HG03103 (cell line): Measurements from ENCODE around the gene CA10.
A peak's percentile ranks its signal among the peaks of the same experiment; 100 is the strongest.

ENCODE experiments used
- ATAC-seq: cut with Tn5 transposase; IDR thresholded peaks from one replicate; pipeline ENCODE4 v1.9.1; 2021; ENCODE audit warnings: low read depth; ENCODE audit not compliant: unreplicated experiment

Gene CA10

GRCh38 chr17:51736356-51736755 is 422.2 kb downstream of the CA10 start:
- no peak for ATAC-seq

GRCh38 chr17:51734976-51735375 is 423.5 kb downstream of the CA10 start:
- no peak for ATAC-seq

GRCh38 chr17:51734462-51734861 is 424.1 kb downstream of the CA10 start:
- ATAC-seq = no peak

- no peak for ATAC-seq
These were observed 425.3 kb downstream of the CA10 start for GRCh38 chr17:51733166-51733565.

GRCh38 chr17:51731941-51732722 is 426.4 kb downstream of the CA10 start:
- ATAC-seq = no peak

GRCh38 chr17:51730303-51731050 is 428.0 kb downstream of the CA10 start:
- no peak for ATAC-seq

- ATAC-seq = peak; percentile 74
These were observed 433.3 kb downstream of the CA10 start for GRCh38 chr17:51725185-51725584.

GRCh38 chr17:51724043-51724580 is 434.4 kb downstream of the CA10 start:
- no peak for ATAC-seq

- no peak for ATAC-seq
These were observed 435.5 kb downstream of the CA10 start for GRCh38 chr17:51722994-51723393.

GRCh38 chr17:51721730-51722129 is 436.8 kb downstream of the CA10 start:
- no peak for ATAC-seq

- ATAC-seq = no peak
These were observed 438.1 kb downstream of the CA10 start for GRCh38 chr17:51720439-51720838.

- ATAC-seq = no peak
These were observed 439.5 kb downstream of the CA10 start for GRCh38 chr17:51718983-51719382.

GRCh38 chr17:51711581-51711980 is 446.9 kb downstream of the CA10 start:
- no peak for ATAC-seq

- no peak for ATAC-seq
These were observed 447.9 kb downstream of the CA10 start for GRCh38 chr17:51710634-51710979.

- no peak for ATAC-seq
These were observed 448.6 kb downstream of the CA10 start for GRCh38 chr17:51709694-51710633.

GRCh38 chr17:51707216-51707615 is 451.3 kb downstream of the CA10 start:
- ATAC-seq = no peak

- ATAC-seq = no peak
These were observed 452.4 kb downstream of the CA10 start for GRCh38 chr17:51706093-51706492.

GRCh38 chr17:51703361-51704341 is 454.9 kb downstream of the CA10 start:
- ATAC-seq = no peak

GRCh38 chr17:51702963-51703360 is 455.6 kb downstream of the CA10 start:
- ATAC-seq = no peak

GRCh38 chr17:51701501-51701900 is 457.0 kb downstream of the CA10 start:
- no peak for ATAC-seq
